Fibroblast of pulmonary artery (primary cell): ENCODE measurements around the gene F3.

Experiments
- DNase-seq: peaks from one replicate; pipeline ENCODE4 v3.0.0-alpha.2; 2010; ENCODE audit warnings: low read depth
- H3K4me3 ChIP-seq: replicated peaks from 2 replicates; pipeline ENCODE4 v1.5.1; 2011; ENCODE audit warnings: low read depth, mild to moderate bottlenecking, control low read depth, low read length, moderate library complexity
- CTCF ChIP-seq: IDR thresholded peaks from 2 replicates; pipeline ENCODE4 v1.5.1; 2011; ENCODE audit warnings: mild to moderate bottlenecking, control low read depth, low read length, inconsistent platforms; ENCODE audit errors: missing control alignments

The F3 gene

GRCh38 chr1:94551449-94551848 is 9.9 kb upstream of the F3 start:
- no peak for TF ChIP-seq CTCF
- no peak for DNase-seq
- H3K4me3 ChIP-seq = no peak overlapping the region

- DNase-seq = no peak
- no peak for TF ChIP-seq CTCF
- H3K4me3 ChIP-seq = no peak overlapping the region
Observed at GRCh38 chr1:94550800-94551241, 9.3 kb upstream of the F3 start.

- no peak for TF ChIP-seq CTCF
Observed at GRCh38 chr1:94550396-94550795, 8.8 kb upstream of the F3 start.

GRCh38 chr1:94549706-94550105 is 8.1 kb upstream of the F3 start:
- H3K4me3 ChIP-seq = no peak overlapping the region
- no peak for DNase-seq
- no peak for TF ChIP-seq CTCF

More at GRCh38 chr1:94550396-94550795, 8.8 kb upstream of the F3 start:
- DNase-seq = no peak
- H3K4me3 ChIP-seq = no peak overlapping the region

GRCh38 chr1:94544706-94545490 is 3.3 kb upstream of the F3 start:
- H3K4me3 ChIP-seq = no peak overlapping the region
- peak; percentile 87 for DNase-seq
- TF ChIP-seq CTCF = peak; percentile 21

GRCh38 chr1:94543893-94544635 is 2.5 kb upstream of the F3 start:
- peak; percentile 74 for DNase-seq
- TF ChIP-seq CTCF = no peak
- H3K4me3 ChIP-seq = no peak overlapping the region
